Adipocyte (in vitro differentiated cells): ENCODE measurements around the gene BMP8B.
A peak's percentile ranks its signal among the peaks of the same experiment; 100 is the strongest.
"Not testable (repeated sequence)": the region's sequence is repeated elsewhere in the genome, so short reads cannot be mapped to it uniquely, and the experiment has no call there.

Experiments used
- DNase-seq: peaks from one replicate; pipeline ENCODE4 v3.0.0-alpha.2; 2015; ENCODE audit warnings: low read depth
- H3K27me3 ChIP-seq: replicated peaks from 2 replicates; pipeline ENCODE4 v1.7.0; 2013; ENCODE audit warnings: mild to moderate bottlenecking, low read length, moderate library complexity; ENCODE audit not compliant: control insufficient read depth, insufficient read depth
- H3K36me3 ChIP-seq: 2 replicates; pipeline ENCODE4 v1.7.0; 2013; ENCODE audit warnings: low read length, mild to moderate bottlenecking, moderate library complexity; ENCODE audit not compliant: control insufficient read depth, insufficient read depth, severe bottlenecking
- H3K4me1 ChIP-seq: 2 replicates; pipeline ENCODE4 v1.7.0; 2013; ENCODE audit warnings: mild to moderate bottlenecking, low read length, moderate library complexity; ENCODE audit not compliant: control insufficient read depth, insufficient read depth
- H3K4me3 ChIP-seq: 2 replicates; pipeline ENCODE4 v1.7.0; 2013; ENCODE audit warnings: mild to moderate bottlenecking, low read length, moderate library complexity
- H3K9ac ChIP-seq: 2 replicates; pipeline ENCODE4 v1.7.0; 2013; ENCODE audit warnings: mild to moderate bottlenecking, low read length, moderate library complexity
- H3K9me3 ChIP-seq: 2 replicates; pipeline ENCODE4 v1.7.0; 2013; ENCODE audit warnings: mild to moderate bottlenecking, low read length, moderate library complexity; ENCODE audit not compliant: control insufficient read depth

BMP8B gene

DNA sequence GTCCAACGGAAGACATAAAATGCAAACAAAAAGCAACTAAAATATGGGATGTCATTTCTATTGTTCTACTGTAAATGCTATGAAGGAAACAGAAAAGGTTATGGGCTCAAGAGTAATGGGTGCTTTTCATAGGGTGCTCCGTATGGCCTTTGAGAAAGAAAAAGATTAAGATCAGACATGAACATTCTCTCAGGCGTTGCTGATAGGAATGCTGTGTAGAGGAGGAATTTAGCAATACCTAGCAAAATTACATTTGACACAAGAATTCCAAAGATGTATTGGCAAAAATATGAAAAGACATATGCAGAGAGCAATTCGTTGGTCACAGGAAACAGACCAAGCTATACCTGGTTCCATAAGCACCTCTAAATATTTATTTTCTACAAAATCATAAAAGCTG is 11.8 kb downstream of the BMP8B start:
- H3K4me1 ChIP-seq = no peaks in the 10 kb centered on the region
- no peak overlapping the region for H3K9ac ChIP-seq
- H3K27me3 ChIP-seq = peaks cover 26% of the 10 kb centered on the region
- H3K4me3 ChIP-seq = no peak overlapping the region
- DNase-seq = no peak
- no peaks in the 10 kb centered on the region for H3K36me3 ChIP-seq
- H3K9me3 ChIP-seq = no peaks in the 10 kb centered on the region

- no peaks in the 10 kb centered on the region for H3K4me1 ChIP-seq
- no peak overlapping the region for H3K4me3 ChIP-seq
- no peaks in the 10 kb centered on the region for H3K9me3 ChIP-seq
- H3K36me3 ChIP-seq = no peaks in the 10 kb centered on the region
- no peak for DNase-seq
- peaks cover 22% of the 10 kb centered on the region for H3K27me3 ChIP-seq
- no peak overlapping the region for H3K9ac ChIP-seq
Observed at GRCh38 chr1:39776400-39776713, 12.3 kb downstream of the BMP8B start.

GRCh38 chr1:39775676-39776399 is 12.8 kb downstream of the BMP8B start:
- DNase-seq, H3K4me1 ChIP-seq, H3K4me3 ChIP-seq, H3K9me3 ChIP-seq, H3K9ac ChIP-seq, H3K36me3 ChIP-seq: not testable (repeated sequence)
- H3K27me3 ChIP-seq = peaks cover 18% of the 10 kb centered on the region

DNA sequence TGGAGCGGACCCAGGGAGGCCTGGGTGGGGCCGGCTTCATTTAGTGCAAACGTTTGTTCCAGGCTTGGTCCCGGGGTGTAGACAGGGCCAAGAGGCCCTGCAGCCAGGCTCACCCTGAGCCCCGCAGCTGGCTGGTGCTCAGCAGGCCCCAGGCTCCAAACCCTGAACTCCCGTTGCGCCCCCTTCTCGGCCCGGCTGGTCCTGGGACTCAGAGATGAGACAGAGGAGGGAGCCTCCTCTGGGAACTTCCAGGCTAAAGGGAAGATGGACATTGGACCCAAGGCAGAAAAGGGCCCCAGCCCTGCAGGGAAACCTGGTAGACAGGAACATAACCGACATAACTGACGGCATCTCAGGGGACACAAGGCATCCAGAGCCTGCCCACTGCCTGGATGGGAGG is 13.5 kb downstream of the BMP8B start:
- H3K9me3 ChIP-seq, DNase-seq, H3K4me3 ChIP-seq, H3K36me3 ChIP-seq, H3K9ac ChIP-seq, H3K4me1 ChIP-seq: not testable (repeated sequence)
- peaks cover 11% of the 10 kb centered on the region for H3K27me3 ChIP-seq

DNA sequence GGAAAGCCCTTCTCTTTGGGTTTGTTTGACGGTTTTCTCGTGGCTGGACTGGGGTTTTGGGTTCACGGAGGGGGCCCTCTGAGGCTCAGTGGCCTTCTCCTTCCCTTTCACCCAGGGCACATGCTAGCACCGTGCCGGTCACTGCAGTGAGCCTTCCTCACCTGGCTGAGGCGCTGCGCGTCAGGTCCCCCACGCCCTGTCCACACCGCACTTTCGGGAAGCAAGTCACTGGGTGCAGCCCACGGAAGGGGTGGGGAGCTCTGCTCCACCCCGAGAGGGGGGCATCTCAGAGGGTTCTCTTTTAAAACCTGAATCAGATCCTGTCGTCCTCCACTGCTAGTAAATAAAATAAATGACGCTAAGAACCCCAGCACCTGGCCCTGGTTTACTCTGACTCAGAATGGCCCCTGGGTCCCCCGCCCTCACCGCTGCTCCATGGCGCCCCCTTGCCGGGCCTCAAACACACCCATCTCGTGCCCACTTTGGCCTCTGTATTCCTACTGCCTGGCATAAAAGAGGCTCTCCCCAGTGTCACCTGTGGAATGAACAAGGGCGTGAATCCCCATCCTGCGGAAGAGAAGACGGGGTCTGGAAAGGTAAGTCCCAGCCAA is 15.2 kb downstream of the BMP8B start:
- not testable (repeated sequence) for H3K4me3 ChIP-seq, DNase-seq, H3K9ac ChIP-seq, H3K27me3 ChIP-seq, H3K9me3 ChIP-seq, H3K4me1 ChIP-seq, H3K36me3 ChIP-seq

DNA sequence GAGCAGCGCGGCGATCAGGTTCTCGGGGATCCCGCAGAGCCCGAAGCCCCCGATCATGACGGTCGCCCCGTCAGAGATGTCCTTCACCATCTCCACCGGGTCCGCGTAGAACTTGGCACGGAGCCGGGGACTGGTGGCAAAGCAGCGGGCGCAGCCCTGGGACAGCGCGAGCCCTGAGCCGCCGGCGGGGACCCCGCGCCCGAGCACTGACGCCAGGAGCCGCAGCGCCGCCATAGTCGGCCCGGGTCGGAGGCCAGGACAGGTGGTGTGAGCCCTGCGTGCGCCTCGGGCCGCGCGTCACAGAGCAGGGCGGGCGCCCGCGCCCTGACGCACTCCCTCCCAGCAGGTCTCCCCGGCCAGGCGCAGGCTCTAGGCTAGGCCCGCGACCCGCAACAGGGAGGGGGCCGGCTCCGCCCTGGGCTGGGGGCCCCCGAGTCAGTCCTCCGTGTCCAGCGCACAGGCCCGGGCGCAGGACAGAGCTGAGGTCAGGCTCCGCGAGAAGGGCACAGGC is 17.6 kb downstream of the BMP8B start, which contains the start of gene OXCT2:
OXCT2 (minus strand) TSS at position 327 of the 511 bp plus-strand sequence; CDS start at position 234, 93 bp downstream.
- not testable (repeated sequence) for H3K9me3 ChIP-seq, DNase-seq, H3K36me3 ChIP-seq, H3K9ac ChIP-seq, H3K27me3 ChIP-seq, H3K4me1 ChIP-seq
- peak within 1 kb of the TSS; percentile 47 for H3K4me3 ChIP-seq

DNA sequence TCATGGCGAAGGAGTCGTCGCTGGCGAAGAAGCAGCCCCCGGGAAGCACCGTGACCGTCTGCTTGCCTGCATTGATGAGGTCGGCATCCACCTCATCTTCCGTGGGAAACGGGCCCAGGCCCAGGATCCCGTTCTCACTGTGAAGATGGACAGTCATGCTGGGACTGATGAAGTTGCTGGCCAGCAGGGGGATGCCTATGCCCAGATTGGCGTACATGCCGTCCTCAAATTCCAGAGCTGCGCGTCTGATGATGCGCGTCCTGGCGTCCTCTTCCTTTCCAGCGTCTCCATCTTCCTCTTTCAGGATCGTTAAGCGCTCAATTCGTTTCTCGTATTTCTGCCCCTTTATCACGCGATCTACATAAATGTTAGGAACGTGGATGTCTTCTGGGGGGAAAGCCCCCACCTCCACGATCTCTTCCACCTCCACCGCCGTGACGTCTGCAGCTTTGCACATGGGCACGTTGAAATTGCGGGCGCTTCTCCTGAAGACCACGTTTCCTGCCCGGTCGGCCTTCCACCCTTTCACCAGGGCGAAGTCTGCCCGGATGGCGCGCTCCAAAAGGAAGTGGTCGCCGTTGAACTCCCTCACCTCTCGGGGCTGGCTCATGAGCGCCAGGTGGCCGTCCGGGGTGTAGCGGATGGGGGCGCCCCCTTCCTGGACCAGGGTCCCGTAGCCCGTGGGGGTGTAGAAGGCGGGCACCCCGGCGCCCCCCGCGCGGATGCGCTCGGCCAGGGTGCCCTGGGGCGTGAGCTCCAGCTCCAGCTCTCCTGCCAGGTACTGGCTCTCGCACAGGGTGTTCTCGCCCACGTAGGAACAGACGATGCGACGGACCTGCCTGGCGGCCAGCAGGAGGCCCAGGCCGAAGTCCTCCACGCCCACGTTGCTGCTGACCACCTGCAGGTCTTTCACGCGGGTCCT is 18.3 kb downstream of the BMP8B start:
- H3K9me3 ChIP-seq, H3K9ac ChIP-seq, H3K36me3 ChIP-seq, DNase-seq, H3K27me3 ChIP-seq, H3K4me1 ChIP-seq: not testable (repeated sequence)
- H3K4me3 ChIP-seq = peak overlapping the region; percentile 47

DNA sequence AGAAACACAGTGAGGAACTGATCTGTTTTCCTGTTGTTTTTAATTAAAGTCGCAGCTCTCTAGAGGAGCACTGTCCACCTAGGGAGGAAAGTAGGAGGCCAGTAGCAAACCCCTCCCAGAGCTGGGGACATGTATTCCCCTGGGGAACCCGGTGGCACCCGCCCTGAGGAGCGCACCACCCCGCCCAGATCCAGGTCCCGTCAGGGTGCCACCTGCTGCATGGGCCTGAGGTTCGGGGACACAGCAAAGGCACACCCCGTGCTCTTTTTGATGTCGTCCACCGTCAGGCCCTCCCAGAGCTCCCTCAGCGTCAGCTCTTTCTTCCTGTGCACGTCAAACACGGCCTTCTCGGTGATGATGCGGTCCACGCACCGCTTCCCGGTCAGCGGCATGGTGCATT is 19.2 kb downstream of the BMP8B start:
- not testable (repeated sequence) for H3K9me3 ChIP-seq, H3K27me3 ChIP-seq, H3K4me1 ChIP-seq, H3K9ac ChIP-seq, H3K4me3 ChIP-seq, H3K36me3 ChIP-seq, DNase-seq

DNA sequence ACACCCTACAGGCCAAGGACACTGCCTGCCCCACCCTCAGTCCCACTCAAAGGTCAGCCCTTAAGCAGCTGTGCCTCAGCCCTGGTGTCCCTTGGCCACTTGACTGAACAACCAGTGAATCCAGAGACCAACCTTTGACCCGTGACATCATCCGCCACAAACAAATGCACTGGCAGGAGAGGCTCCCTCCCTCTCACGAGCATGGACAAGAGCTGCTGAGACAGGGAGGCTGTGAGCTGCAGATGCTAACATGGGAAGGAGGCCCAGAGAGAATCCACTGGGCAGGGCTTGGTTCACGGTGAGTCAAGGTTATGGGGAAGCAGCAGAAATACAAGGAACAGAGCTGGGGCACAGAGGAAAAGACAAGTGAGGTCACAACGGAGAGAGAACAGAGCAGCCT is 22.2 kb downstream of the BMP8B start:
- not testable (repeated sequence) for H3K9me3 ChIP-seq, DNase-seq, H3K9ac ChIP-seq, H3K4me3 ChIP-seq, H3K27me3 ChIP-seq, H3K4me1 ChIP-seq, H3K36me3 ChIP-seq

DNA sequence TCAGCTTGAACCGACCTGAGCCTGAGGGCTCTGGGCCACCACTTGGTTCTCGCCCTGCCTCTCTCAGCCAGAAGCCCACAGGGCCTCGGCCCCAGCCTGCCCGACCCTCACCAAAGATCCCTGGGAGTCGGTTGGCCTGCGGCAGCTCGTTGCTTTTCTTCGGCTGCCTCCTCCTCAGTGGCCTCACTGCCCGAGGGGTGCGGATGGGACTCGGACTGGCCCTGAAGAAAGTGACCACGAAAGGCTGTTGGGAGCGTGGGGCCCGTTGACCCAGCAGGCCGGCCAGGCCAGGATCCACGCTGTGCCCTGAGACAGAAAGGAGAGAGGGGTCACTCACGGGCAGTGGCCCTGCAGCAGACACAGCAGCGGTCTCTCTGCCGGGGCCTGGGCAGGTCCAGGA is 24.2 kb downstream of the BMP8B start:
- not testable (repeated sequence) for H3K4me3 ChIP-seq, H3K4me1 ChIP-seq, H3K9ac ChIP-seq, H3K27me3 ChIP-seq, DNase-seq, H3K36me3 ChIP-seq, H3K9me3 ChIP-seq

DNA sequence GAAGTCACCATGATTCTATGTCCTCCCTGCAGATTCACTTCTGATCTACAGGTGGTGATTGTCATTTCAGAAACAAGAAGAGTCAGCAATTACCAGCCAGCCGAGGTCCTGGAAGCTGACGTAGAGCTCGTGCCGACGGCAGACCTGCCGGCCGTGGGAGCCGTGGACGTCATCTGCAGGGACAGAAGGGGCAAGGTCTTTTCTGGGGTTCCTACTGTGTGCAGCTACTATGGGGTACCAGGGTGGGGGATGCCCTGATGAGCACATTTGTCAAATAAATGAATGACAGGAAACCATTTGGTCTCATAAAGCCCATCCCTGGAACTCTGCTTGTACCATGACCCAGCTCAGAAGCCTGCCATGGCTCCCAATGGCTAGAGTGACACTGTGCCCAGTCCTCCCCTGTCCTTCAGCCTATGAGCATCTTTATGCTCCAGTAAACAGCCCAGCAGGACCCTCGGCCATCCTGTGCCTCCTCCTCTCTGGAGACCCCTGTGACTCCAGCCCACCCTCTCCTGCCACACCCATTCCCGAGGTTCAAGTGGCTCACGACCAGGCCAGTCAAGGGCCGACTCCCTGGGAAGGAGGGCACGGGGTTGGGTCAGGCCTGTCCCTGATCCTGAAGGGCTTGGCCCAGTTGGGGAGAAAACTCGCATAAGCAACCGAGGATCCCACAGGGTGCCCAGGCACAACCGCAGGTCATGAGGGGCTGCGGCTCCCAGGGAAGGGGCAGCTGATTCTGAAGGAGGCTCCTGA is 24.9 kb downstream of the BMP8B start:
- not testable (repeated sequence) for H3K9me3 ChIP-seq, H3K36me3 ChIP-seq, H3K27me3 ChIP-seq, H3K4me3 ChIP-seq, H3K9ac ChIP-seq, DNase-seq, H3K4me1 ChIP-seq
